GM21737 (cell line): ENCODE measurements around the gene FXYD5.

Experiments
- ATAC-seq: cut with Tn5 transposase; IDR thresholded peaks from one replicate; pipeline ENCODE4 v1.9.1; 2021; ENCODE audit warnings: mild to moderate bottlenecking, moderate library complexity; ENCODE audit not compliant: unreplicated experiment

Gene FXYD5

DNA sequence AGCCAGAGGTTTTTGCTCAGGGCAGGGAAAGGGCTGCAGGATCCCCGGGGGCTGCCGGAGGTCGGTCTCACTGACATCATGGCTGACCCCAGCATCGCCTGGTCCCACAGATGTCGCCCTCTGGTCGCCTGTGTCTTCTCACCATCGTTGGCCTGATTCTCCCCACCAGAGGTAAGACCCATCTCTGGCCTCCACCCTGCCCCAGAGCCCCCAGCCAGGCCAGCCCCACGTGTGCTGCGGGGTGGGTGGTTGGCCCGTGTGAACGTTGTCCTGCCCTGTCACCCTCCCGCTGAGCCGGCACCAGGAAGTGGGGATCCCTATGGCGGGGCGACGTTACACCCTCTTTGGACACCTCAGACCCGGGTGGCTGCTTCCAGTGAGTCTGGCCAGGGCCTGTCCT, 906 bp downstream of the FXYD5 start:
- ATAC-seq, result no peak

DNA sequence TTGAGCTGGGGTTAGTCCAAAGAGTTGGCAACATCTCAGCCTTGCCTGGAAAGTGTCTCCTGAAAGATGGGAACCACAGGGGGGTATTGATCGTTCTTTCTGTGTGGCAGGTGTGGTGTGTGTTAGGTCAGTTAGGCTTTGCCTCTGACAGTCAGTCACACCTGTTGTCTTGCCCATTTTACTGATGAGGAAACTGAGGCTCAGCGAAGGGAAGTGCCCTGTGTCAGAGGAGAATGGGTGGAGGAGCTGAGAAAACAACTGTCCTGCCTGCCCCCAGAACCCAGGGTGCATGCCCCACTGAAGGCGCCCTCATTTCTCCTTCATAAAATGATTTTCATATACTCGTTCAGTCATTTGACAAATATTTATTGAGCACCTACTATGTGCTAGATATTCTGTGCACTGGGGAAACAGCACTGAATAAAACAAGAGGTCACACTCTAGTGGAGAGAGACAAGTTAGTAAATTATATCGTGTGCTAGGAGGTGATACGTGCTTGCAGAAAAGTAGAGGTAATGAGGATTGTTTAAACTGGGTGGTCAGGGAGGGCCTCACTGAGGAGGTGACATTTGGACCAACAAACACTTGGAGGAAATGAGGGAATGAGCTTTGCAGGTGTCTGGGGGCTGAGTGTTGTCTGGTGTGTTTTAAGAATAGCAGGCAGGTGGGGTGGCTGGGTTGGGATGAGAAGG, 1.6 kb downstream of the FXYD5 start:
- no peak for ATAC-seq

DNA sequence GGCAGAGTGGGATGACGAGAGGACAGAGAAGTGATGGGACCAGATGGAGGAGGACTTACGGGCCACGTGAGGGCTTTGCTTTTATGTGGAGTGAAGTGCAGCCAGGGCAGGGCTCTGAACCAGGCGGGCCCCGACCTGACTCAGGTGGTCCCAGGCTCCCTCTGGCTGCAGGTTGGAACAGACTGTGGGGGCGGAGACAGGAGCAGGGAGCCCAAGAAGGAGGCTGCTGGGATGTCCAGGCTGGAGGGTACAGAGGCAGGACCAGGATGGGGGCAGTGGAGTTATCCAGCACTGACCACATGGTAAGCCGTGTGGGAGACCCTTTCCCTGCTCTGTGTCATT, 2.1 kb downstream of the FXYD5 start:
- no peak for ATAC-seq

DNA sequence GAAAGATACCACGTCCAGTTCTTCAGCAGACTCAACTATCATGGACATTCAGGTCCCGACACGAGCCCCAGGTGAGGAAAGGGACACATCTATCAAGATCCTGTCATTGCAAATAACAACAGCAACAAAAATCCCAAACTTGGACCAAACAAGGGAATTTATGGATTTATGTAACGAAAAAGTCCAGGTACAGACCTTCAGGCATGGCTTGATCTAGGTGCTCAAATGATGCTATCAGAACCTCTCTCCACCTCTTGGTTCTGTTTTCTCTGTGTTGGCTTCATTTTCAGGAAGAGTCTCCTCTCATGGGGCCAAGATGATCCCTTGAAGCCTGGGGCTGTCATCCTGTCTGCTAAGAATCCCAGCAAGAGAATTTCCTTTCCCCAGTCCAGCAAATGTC, 2.9 kb downstream of the FXYD5 start:
- no peak for ATAC-seq

DNA sequence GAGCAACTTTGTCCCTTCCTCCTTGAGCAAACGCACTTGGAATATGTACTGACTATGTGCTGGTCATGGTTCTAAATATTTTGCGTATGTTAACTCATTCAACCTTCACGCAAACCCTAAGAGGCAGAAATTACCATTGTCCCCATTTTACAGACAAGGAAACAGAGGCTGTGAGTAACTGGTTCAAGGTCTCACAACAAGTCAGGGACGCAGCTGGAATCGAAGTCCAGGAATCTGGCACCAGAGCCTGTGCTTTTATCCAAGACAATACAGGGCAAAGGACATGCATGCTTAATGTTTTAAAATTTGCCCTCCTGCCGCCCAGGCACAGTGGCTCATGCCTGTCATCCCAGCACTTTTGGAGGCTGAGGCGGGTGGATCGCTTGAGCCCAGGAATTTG, 5.1 kb downstream of the FXYD5 start:
- no peak for ATAC-seq

DNA sequence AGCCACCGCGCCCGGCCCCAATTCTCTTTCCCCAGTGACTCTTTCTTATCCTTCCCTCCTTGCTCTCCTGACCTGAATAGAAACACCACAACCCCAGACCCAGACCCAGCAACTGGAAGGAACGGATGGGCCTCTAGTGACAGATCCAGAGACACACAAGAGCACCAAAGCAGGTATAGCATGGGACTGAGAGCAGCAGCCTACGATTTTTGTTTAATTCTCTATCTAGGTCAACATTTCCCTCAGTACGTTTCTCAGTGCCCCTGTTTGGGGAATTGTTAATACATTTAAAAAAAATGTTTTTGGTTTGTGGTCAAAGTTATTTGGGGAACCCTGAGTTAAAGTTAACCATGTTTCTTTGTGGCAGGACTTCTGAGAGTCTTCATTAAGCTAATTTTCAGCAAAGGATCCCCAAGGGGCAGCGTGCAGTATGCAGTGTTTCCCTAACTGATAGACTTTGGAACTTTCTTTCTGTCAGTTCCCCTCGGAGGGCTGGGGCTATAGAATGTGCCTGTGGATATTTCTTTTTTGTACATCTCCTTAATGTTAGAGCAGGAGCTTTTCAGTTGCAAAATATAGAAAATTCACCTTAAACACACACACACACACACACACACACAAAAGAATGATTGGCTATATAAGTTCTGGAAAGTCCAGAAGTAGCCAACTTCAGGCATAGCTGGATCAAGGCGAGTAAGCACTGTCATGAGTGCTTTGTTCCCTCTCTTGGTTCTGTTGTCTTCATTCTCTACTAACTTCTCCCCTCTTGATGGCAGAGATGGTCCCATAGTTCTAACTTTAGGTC, 6.3 kb downstream of the FXYD5 start:
- no peak for ATAC-seq

DNA sequence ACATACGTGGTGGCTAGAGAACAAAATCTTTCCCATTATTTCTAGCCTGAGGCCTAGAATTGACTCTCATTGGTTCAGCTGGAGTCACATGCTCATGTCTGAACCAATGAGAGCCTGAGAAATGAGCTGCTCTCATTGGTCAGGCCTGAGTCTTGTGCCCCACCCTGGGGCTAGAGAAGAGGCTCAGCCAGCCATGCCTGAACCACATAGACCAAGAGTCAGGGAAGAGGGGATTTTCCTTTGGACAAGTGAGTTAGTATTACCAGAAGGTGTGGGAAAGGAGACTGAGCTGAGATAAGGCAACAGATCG, 6.9 kb downstream of the FXYD5 start:
- ATAC-seq, result no peak

DNA sequence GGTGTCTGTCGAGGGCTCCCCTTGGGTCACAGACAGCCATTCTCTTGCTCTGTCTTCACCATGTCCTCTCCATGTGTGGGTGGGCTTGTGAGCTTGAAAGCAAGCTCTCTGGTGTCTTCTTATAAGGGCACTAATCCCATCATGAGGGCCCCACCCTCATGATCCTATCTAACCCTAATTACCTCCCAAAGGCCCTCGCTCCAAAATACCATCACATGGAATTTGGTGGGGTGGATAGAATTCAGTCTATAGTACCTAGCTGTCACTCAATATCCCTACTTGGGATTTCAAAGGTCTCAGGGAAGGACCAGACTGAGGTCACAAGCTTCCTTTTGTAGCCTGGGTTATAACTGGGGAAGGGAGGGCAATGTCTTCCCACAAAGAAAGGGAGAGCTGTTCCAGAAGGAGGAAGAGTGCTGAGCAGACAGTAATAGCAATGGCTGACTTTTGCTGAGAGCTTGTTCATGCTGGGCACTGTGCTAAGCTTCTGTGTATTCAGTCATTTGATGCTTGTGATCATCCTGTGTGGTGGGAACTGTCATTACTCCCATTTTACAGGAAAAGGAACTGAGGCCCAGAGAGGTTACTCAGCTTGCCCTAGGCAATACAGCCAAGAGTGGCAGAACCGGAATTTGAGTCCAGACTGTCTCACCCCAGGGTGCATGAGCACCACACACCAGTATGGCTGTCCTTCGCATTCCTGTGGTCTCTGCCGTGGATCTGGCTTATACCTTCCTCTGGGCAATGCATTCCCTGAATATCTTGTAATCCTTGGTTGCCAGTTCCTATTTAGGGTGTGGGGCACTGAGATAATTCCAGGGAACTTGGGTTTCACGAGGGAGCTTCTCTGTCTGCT, 8.2 kb downstream of the FXYD5 start:
- ATAC-seq, result no peak

DNA sequence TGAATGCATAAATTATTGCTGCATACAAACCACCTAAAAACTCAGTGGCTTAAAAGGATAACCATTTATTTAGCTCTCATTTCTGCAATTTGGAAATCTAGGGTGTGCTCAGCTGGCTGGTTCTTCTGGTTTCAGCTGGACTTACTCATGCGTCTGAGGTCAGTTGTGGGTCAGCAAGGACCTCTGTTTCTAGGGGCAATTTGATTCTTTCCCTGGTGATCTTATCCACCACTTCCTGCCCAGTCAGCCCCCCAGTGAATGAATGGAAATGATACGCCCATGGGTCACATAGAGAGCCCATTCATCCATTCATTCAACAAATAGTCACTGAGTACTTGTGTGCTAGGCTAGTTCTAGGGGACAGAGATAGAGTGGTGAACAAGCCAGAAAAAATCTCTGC, 9.9 kb downstream of the FXYD5 start:
- no peak for ATAC-seq

DNA sequence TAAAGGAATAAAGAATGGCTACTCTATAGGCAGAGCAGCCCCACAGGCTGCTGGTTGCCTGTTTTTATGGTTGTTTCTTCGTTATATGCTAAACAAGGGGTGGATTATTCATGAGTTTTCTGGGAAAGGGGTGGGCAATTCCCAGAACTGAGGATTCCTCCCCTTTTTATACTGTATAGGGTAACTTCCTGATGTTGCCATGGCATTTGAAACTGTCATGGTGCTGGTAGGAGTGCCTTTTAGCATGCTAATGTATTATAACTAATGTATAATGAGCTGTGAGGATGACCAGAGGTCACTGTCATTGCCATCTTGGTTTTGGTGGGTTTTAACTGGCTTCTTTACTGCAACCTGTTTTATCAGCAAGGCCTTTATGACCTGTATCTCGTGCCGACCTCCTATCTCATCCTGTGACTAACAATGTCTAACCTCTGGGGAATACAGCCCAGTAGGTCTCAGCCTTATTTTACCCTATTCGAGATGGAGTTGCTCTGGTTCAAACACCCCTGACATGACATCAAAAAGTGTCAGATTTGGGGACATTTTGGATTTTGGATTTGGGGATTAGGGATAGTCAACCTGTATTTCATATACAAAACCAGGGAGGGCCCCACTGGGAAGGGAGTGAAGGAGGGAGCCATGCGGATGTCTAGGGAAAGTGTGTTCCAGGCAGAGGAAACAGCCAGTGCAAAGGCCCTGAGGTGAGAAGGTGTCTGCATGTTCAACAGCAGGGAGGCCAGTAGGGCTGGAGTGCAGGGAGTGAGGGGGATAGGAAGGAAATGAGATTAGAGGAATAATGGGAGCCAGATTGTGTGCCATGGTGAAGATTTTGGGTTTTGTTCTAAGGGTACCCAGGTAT, 10.9 kb downstream of the FXYD5 start:
- no peak for ATAC-seq

DNA sequence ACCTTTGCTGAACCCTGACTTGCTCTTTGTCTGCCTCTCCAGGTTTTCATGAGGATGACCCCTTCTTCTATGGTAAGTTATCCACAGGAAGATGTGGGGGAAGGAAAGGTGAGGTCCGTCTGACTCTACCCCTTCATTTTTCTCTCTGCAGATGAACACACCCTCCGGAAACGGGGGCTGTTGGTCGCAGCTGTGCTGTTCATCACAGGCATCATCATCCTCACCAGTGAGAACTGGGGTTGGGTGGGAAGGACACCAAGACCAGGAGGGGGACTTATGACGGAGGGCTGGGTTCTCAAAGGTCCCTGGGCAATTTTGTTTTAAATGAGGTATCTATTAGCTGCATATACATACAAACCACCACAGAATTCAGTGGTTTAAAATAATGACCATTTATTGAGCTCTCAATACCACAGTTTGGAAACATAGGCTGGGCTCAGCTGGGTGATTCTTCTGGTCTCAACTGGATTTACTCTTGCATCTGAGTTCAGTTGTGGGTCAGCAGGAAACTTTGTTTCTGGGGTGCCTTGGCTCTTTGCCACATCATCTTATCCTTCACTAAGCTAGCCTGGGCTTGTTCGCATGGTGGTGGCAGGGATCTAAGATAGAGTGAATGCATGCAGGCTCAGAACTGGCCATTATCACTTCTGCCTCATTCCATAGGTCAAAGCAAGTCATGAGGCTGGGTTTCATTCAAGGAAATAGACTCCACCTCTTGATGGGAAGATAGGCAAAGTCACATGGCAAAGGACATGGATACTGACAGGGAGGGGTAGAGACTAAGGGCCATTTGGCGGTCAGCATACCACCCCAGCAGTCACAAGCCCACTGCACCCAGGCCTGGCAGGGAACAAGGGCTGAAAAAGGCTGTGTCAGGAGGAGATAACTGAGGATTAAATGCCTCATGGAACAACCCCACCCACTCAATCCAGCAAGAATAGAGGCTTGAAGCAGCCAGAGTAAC, 11.8 kb downstream of the FXYD5 start:
- ATAC-seq, result no peak

DNA sequence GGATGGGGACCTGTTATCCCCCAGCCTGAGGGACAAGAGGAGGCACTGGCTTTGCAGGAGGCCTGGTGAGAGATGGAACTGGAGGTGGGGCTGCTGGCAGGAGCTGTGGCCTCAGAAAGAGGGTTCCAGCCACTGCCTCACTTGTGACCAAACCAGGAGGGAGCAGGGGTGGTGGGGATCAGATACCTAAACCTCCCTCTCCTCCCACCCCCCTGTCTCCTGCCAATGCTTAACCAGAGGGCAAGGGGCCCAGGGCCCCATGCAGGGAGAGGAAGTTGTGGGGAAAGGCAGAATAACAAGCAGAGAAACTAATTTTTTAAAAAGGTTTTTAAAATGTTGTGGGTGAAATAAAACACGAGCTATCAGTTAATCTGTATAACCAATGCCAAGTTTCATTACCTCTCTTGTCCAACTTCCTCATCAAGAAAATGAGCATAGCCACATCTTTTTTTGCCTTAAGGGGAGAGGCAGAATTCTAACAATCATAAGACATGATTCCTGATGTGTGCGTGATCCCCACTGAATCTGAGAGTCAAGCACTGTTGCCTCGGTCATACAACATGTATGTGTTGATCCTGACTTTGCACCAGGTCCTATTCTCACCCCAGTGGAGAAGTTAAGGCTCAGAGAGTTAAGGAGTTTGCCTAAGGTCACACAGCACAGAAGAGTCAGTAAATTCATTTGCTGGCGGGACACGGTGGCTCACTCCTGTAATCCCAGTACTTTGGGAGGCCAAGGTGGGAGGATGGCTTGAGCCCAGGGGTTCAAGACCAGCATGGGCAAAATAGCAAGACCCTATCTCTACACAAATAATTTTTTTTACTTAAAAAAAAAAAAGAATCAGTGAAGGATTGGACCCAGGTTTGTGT, 12.9 kb downstream of the FXYD5 start:
- no peak for ATAC-seq

DNA sequence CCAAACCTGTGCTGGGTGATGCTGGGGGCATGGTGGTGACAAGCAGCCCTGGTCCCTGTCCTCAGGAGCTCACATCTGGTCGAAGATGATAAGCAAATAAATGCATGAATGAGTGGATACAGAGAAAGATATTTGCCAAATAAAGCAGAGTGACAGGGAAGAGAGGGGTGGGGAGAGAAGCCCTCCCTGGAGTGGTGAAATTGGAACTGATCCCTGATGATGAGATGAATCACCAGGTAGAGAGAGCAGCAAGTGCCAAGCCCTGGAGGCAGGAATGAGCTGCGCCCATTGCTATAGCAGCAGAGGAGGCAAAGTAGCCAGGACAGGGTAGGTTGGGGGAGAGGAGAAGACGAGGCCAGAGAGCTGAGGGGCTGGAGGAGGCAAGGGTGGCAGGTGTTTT, 13.7 kb downstream of the FXYD5 start:
- ATAC-seq, result no peak

DNA sequence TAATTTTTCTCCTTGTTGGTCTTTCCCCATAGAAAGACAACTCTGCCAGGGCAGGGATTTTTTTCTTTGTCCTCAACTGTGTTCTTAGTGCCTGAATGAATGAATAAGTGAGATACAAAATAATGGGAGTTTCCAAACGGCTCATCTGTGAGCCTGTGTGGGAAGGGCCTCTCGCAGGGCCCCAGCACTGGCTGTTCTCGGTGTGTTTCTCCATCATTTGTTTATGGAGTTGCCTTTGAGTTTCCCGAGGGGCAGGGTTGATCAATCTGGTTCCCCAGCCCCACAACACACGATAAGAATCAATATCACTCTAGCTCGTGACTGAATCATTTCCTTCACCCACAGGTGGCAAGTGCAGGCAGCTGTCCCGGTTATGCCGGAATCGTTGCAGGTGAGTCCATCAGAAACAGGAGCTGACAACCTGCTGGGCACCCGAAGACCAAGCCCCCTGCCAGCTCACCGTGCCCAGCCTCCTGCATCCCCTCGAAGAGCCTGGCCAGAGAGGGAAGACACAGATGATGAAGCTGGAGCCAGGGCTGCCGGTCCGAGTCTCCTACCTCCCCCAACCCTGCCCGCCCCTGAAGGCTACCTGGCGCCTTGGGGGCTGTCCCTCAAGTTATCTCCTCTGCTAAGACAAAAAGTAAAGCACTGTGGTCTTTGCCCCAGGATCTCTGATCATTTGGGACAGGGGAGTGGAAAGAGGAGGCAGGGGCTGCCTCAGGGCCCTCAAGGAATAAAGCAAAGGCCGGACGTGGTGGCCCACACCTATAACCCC, 14.9 kb downstream of the FXYD5 start:
- no peak for ATAC-seq

DNA sequence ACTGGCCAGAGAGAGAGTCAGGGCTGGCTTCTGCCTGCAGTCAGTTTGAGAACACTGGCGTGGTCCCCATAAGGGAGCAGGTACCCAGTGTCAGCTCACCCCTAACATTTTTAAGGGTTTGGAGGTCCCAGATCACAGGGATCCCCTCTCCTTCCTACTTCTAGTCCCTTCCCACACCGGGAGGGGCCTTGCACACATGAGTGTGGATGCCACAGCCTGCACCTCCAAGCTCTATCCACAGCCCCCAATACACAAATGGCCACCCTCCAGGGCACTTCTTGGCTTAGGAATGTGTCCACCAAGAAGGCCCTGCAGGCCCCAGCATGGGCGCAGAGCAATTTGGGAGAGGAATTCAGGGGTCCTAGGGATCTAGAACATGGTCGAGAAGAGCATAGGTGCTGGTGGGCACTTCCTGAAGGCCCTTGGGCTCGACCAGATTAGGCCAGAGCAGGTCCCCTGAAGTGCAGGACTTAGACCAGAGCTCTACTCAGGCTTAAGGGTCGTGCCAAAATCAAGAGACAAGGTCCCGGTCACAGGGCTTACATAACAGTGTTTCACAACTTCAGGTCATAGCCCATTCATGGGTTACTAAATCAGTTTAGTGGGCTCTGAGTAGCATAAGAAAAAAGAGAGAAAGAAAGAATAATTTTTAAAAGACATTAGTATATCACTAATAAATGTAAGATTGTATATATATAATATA, 16.0 kb downstream of the FXYD5 start:
- ATAC-seq, result no peak

DNA sequence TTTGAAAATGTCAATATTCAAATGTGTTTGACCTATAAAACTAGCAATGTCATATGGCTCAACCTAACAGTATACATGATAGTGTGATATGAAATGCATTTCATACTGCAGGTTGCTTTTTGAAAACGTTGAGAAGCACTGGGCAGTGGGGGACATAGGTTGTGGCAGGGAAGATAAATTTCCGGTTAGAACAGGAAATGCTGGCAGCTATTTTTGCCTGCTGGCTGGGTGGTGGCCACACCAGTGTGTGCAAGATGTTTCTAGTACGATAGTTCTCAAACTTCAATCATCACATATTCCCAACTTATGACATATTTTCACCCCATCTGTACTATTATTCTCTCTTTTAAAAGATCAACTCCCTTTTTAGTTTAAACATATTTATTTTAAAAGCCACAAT, 17.2 kb downstream of the FXYD5 start:
- ATAC-seq, result no peak

DNA sequence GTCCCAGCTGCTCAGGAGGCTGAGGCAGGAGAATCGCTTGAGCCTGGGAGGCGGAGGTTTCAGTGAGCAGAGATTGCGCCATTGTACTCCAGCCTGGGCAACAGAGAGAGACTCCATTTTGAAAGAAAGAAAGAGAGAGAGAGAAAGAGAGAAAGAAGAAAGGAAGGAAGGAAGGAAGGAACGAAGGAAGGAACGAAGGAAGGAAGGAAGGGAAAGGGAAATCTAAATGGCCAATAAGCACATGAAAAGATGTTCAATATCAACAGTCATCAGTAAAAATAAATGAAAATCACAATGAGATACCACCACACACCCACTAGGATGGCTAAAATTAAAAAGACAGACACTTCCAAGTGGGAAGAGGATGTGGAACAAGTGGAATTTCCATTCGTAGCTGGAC, 19.7 kb downstream of the FXYD5 start:
- ATAC-seq, result no peak

DNA sequence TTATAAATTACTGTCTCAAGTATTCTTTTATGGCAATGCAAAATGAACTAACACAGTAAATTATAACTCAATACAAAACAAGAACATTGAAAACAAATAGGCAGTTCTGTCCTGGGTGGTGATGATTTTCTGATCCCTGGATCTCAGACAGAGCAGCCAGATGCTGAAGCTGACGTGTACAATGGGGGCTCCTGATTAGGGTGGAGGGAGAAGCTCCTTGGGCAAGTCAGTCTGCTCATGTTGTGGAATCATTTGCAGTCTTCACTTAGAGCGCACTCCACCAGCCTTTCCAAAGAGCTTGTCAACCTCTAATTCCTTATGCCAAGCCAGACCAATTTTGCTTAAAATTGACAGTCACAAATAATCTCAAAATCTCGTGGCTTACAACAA, 21.6 kb downstream of the FXYD5 start:
- ATAC-seq, result no peak
